NOMO-1 (cell line): ENCODE measurements around the gene CCDC78.
"Not testable (repeated sequence)": the region's sequence is repeated elsewhere in the genome, so short reads cannot be mapped to it uniquely, and the experiment has no call there.

Source experiments
- DNase-seq, 2 experiments: peaks; one replicate each; lab custom pipeline; 2025; ENCODE audit not compliant: unreplicated experiment in 2 of 2; lab: John Stamatoyannopoulos, UW

The CCDC78 gene

DNA sequence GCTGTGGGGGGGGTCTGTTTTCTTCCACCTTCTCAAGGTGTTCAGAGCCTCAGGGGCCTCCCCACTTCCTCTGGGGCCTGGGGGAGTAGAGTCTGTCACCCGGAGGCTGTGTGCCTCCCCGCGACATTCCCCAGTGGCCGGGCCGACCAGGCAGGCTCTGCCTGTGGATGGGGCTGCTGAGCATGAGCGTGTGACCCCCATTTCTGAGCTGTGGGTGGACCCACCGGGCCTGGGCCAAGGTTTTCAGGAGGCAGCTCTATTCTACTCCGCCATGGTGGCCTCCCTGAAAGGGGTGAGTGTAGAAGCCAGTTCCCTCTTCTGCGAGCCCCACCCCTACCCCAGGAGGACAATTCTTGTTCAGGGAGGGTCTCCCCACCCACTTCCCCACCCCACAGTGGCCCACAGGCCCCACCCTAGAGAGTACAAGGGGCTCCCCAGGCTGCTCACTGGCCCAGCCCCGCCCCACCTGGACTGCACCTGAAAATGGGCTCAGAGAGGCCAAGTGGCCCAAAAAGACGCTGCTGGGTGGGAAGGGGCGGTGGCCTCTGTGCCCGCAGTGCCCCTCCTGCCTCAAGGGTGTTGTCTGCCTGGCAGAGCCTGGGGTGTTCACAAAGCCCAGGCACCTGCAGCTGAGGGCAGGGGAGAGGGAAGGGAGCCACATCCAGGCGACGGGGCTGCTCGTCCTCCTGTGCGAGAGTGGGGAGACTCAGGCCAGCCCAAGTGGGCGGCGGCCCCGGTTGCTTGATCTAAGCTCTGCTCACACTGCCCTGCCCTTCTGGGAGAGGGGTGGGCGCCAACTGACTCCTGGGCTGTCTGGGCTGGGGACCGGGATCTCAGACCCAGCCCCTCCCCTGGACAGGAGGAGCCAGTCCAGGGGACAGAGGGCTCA is 35.6 kb upstream of the CCDC78 start:
- no peak for DNase-seq

- peak; percentile 89 to 90 for DNase-seq
Measured at GRCh38 chr16:760545-761343, 34.5 kb upstream of the CCDC78 start, which contains the start of gene MSLN. Gene MSLN, plus strand, starts transcription at chr16:760734. Its CDS starts 1,947 bp downstream, at chr16:762681.

DNA sequence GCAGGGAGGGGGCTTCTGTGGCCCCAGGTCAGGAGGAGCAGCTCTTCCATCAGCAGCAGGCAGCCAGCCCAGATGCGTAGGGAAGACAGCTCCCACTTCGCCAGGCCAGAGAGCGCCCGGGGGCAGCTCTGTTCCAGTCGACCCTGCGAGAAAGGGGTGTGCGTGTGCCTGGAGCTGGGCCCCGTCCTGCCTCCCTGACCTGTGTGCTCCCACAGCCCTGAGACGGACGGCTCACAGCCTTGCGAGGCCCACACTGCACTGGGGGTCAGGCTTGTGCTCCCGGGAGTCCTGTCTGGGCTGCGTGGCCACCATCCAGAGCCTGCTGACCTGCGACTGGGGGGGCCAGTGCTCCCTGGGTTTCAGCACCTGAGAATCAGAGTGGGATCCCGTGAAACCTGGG is 33.8 kb upstream of the CCDC78 start:
- DNase-seq, result no peak

- no peak for DNase-seq
Measured at GRCh38 chr16:759110-759910, 33.1 kb upstream of the CCDC78 start.

DNA sequence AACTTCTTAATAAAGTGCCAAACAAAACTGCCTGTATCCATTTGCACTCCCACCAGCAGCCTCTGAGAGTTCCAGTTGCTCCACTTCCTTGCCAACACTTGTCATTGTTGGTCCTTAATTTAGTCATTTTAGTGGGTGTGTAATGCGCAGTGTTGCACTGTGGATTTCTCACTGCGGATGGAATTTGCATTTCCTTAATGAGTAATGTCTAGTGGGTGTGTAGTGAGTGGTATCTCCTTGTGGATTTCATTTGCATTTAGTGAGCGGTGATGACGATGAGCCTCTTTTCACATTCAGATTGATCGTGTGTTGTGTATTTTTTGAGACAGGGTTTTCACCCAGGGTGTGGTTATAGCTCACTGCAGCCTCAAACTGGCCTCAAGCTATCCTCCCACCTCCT is 30.2 kb upstream of the CCDC78 start:
- DNase-seq, result no peak

DNA sequence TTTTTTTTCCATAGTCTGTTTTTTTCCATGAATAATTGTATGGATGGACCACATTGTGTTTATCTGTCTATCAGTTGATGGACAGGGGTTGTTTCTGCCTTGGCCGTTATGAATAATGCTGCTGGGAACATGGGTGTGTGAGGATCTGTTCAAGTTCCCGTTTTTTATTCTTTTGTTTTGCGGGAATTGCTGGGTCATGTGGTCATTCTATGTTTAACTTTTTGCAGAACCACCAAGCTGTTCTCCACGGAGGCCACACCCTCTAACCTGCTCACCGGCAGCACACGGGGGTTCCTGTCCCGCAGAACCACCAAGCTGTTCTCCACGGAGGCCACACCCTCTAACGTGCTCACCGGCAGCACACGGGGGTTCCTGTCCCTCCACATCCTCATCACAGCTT is 28.4 kb upstream of the CCDC78 start:
- DNase-seq, result peak; percentile 53 to 83

DNA sequence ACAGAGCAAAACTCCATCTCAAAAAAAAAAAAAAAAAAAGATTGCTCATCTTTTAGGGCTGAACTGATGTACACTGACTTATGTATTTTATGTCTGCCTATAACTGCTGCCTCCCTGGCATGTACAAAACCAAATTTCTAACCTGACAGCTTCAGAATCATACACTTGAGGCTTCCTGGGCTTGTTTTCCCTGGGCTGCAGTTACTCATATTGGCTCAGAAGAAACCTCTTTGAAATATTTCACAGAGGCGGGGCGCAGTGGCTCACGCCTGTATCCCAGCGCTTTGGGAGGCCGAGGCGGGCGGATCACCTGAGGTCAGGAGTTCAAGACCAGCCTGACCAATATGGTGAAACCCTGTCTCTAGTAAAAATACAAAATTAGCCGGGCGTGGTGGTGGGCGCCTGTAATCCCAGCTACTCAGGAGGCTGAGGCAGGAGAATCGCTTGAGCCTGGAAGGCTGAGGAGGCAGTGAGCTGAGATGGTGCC is 27.9 kb upstream of the CCDC78 start:
- DNase-seq, result not testable (repeated sequence)

GRCh38 chr16:752007-752312 is 25.7 kb upstream of the CCDC78 start:
- no peak for DNase-seq

- DNase-seq, result no peak
Measured at GRCh38 chr16:751152-752006, 25.1 kb upstream of the CCDC78 start.

DNA sequence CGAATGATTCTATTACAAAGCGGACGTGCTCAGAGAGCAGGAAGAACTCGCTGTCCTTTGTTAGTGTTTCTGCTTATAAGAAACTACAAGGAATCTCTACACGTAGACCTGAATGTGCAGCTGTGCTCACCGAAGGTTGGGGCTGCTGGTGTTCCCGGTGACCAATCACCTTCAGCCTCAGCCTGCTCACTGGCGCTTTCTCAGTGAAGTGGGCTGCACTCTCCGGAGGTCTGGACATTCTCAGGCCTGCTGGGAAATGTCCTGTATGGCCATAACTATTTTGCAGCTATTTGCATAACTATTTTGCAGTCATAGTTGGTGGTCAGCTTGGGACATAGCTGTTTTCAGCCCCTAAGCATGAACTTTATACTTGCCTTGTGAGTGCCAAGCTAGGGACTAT is 24.2 kb upstream of the CCDC78 start:
- no peak for DNase-seq

- no peak for DNase-seq
Measured at GRCh38 chr16:749010-749409, 22.8 kb upstream of the CCDC78 start.

DNA sequence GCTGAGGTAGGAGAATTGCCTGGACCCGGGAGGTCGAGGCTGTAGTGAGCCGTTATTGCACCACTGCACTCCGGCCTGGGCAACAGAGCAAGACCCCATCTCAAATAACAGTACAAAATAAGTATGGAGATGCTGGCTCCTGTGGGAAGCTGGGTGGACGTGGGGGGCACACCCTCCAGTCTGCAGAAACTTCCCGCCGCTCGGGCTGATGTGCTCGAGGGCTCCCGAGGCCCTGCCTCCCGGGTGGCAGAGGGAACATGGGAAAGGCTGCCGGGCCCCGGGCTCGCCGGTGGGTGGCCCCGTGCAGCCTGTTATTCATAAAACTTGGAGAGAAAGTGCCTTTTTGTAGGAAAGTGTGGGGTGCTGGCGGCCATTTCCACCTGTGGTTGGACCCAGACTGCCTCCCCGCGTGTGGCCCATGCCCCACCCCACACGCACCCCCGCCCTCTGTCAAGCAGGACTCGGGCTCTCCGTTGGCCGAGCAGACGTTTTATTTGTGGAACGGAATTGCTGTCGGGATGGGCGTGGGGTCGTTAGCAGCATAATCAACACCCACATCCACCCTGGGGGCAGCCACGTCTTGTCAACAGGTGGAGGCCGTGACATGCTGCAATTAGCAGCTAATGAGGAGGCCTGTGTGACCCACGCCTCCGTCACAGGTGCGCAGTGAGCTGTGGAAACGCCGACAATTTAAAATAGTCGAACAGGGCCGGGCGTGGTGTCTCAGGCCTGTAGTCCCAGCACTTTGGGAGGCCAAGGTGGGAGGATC is 21.9 kb upstream of the CCDC78 start:
- no peak for DNase-seq

- no peak for DNase-seq
Measured at GRCh38 chr16:746637-747036, 20.4 kb upstream of the CCDC78 start.

DNA sequence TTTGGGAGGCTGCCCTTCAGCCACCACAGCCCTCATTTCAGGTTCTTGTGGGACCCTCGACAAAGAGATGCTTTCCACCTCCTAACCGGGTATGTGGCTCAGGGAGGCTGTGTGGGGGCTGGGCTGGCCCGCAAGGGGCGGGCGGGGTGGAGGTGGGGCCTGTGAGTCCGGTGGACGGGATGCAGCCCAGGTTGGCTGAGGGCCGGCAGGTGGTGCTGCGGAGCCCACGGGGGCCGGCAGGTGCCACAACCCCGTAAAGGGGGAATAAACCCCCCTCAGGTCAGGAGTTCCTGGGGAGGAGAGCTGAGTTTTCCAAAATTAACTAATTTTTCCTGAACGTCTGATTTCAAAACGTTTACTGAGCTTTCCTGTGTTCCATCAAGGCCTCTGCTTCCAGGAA is 19.5 kb upstream of the CCDC78 start:
- DNase-seq, result no peak

DNA sequence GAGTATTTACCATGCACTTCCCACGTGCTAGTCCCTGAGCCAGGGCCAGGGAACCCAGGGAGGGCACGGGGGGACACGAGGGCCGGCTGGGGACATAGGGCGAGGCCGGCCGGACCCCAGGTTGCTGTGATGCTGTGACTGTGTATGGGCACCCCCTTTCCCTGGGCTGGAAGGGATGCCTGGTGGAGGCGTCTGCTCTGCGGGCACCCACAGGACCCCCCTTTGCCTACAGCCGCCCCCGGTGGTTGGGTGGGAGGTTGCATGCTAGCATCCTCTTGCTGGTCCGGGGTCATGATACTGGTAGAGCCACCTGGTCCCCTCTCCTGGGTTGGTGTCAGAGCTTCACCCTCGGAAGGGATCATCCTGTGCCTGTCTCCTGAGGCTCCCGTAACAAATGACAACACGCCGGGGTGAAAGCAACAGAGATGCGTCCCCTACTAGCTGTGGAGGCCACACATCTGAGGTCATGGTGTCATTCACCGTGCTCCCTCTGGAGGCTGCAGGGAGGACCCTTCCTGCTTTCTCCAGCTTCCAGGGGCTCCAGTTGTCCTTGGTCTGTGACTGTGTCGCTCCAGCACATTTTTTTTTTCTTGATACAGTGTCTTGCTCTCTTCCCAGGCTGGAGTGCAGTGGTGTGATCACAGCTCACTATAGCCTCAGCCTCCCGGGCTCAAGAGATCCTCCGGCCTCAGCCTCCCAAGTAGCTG is 17.7 kb upstream of the CCDC78 start:
- no peak for DNase-seq

- not testable (repeated sequence) for DNase-seq
Measured at GRCh38 chr16:742894-743293, 16.7 kb upstream of the CCDC78 start.

- no peak for DNase-seq
Measured at GRCh38 chr16:741986-742629, 15.9 kb upstream of the CCDC78 start.

GRCh38 chr16:740764-741505 is 14.7 kb upstream of the CCDC78 start, which contains the start of gene CIAO3:
Gene CIAO3, minus strand, starts transcription at chr16:740997. Its CDS starts 12 bp downstream, at chr16:740985.
- DNase-seq, result peak; percentile 74 to 82
